H9 (cell line): ENCODE data around the gene SF3A1. TPM values are rescaled to one million over a fixed set of nuclear protein-coding genes. Genes with fewer than 3 reads are reported as not detected.

ENCODE experiments used
- DNase-seq: peaks from one replicate; pipeline ENCODE4 v3.0.0-alpha.2; 2017
- H2AFZ ChIP-seq: one replicate; pipeline ENCODE4 v1.6.1; 2013; ENCODE audit warnings: mild to moderate bottlenecking, low read length, control low read depth, moderate library complexity
- H2AK5ac ChIP-seq: 2 replicates; pipeline ENCODE4 v1.6.1; 2013; ENCODE audit warnings: low read length, control low read depth, mixed read lengths; ENCODE audit not compliant: insufficient read length
- H2BK120ac ChIP-seq: one replicate; pipeline ENCODE4 v1.6.1; 2013; ENCODE audit warnings: low read depth, mild to moderate bottlenecking, low read length, control low read depth, inconsistent platforms; ENCODE audit not compliant: poor library complexity, severe bottlenecking
- H2BK12ac ChIP-seq: 2 replicates; pipeline ENCODE4 v1.6.1; 2013; ENCODE audit warnings: low read length, control low read depth, mixed read lengths, low read depth; ENCODE audit not compliant: insufficient read length
- H2BK15ac ChIP-seq: 2 replicates; pipeline ENCODE4 v1.6.1; 2013; ENCODE audit warnings: low read depth, low read length, control low read depth
- H2BK20ac ChIP-seq: one replicate; pipeline ENCODE4 v1.6.1; 2013; ENCODE audit warnings: low read depth, mild to moderate bottlenecking, low read length, control low read depth, inconsistent platforms; ENCODE audit not compliant: poor library complexity, severe bottlenecking
- H2BK5ac ChIP-seq: 2 replicates; pipeline ENCODE4 v1.6.1; 2013; ENCODE audit warnings: low read length, control low read depth, mixed read lengths; ENCODE audit not compliant: insufficient read length
- H3K14ac ChIP-seq: 2 replicates; pipeline ENCODE4 v1.6.1; 2013; ENCODE audit warnings: low read length, control low read depth; ENCODE audit not compliant: insufficient read depth
- H3K18ac ChIP-seq: 2 replicates; pipeline ENCODE4 v1.6.1; 2013; ENCODE audit warnings: low read depth, mild to moderate bottlenecking, mixed read lengths, low read length, control low read depth; ENCODE audit not compliant: insufficient read length
- H3K23ac ChIP-seq: 2 replicates; pipeline ENCODE4 v1.6.1; 2013; ENCODE audit warnings: low read length, control low read depth, mixed read lengths, low read depth; ENCODE audit not compliant: insufficient read length
- H3K23me2 ChIP-seq: 2 replicates; pipeline ENCODE4 v1.6.1; 2013; ENCODE audit warnings: low read depth, mild to moderate bottlenecking, mixed read lengths, low read length, control low read depth; ENCODE audit not compliant: insufficient read length, poor library complexity, severe bottlenecking
- H3K27ac ChIP-seq: 2 replicates; pipeline ENCODE4 v1.5.1; 2013; ENCODE audit warnings: low read length, control low read depth, mixed read lengths, low read depth; ENCODE audit not compliant: insufficient read length
- H3K27me3 ChIP-seq: 2 replicates; pipeline ENCODE4 v1.6.1; 2013; ENCODE audit warnings: low read length, control low read depth, inconsistent platforms; ENCODE audit not compliant: insufficient read depth
- H3K4ac ChIP-seq: 2 replicates; pipeline ENCODE4 v1.6.1; 2013; ENCODE audit warnings: low read depth, mild to moderate bottlenecking, control low read depth, inconsistent platforms, low read length, moderate library complexity
- H3K4me1 ChIP-seq: 2 replicates; pipeline ENCODE4 v1.6.1; 2013; ENCODE audit warnings: low read length, control low read depth, inconsistent platforms; ENCODE audit not compliant: insufficient read depth
- H3K4me2 ChIP-seq: 2 replicates; pipeline ENCODE4 v1.6.1; 2013; ENCODE audit warnings: low read length, control low read depth, mixed read lengths; ENCODE audit not compliant: insufficient read length, insufficient read depth
- H3K56ac ChIP-seq: 2 replicates; pipeline ENCODE4 v1.6.1; 2013; ENCODE audit warnings: low read depth, mild to moderate bottlenecking, mixed read lengths, low read length, control low read depth; ENCODE audit not compliant: insufficient read length
- H3K79me1 ChIP-seq: 2 replicates; pipeline ENCODE4 v1.6.1; 2013; ENCODE audit warnings: low read depth, mild to moderate bottlenecking, moderate library complexity, low read length, control low read depth, inconsistent platforms; ENCODE audit not compliant: insufficient read depth, poor library complexity, severe bottlenecking
- H3K79me2 ChIP-seq: 2 replicates; pipeline ENCODE4 v1.6.1; 2013; ENCODE audit warnings: low read length, control low read depth, inconsistent platforms; ENCODE audit not compliant: insufficient read depth
- H3K9ac ChIP-seq: 2 replicates; pipeline ENCODE4 v1.6.1; 2013; ENCODE audit warnings: low read length, control low read depth, mixed read lengths; ENCODE audit not compliant: insufficient read length; ENCODE audit errors: extremely low read depth
- H3K9me3 ChIP-seq: one replicate; pipeline ENCODE4 v1.6.1; 2013; ENCODE audit warnings: low read depth, low read length, inconsistent platforms; ENCODE audit not compliant: control insufficient read depth
- H3T11ph ChIP-seq: one replicate; pipeline ENCODE4 v1.6.1; 2013; ENCODE audit warnings: mild to moderate bottlenecking, low read length, control low read depth, inconsistent platforms
- H4K20me1 ChIP-seq: one replicate; pipeline ENCODE4 v1.6.1; 2013; ENCODE audit not compliant: control insufficient read depth, insufficient read length, insufficient read depth
- H4K5ac ChIP-seq: 2 replicates; pipeline ENCODE4 v1.6.1; 2013; ENCODE audit warnings: low read depth, mild to moderate bottlenecking, mixed read lengths, low read length, control low read depth; ENCODE audit not compliant: insufficient read length
- H4K8ac ChIP-seq: replicated peaks from 2 replicates; pipeline ENCODE4 v1.6.1; 2013; ENCODE audit warnings: low read length, control low read depth, mixed read lengths, low read depth; ENCODE audit not compliant: insufficient read length
- H4K91ac ChIP-seq: 2 replicates; pipeline ENCODE4 v1.6.1; 2013; ENCODE audit warnings: low read depth, mild to moderate bottlenecking, moderate library complexity, mixed read lengths, low read length, control low read depth; ENCODE audit not compliant: insufficient read length
- H3K27ac Mint-ChIP-seq, 3 experiments: 2 replicates in 2 of 3; 3 replicates in 1 of 3; pipeline ENCODE4 v1.8.0; 2020 to 2021; ENCODE audit warnings: mixed read lengths in 3 of 3, mild to moderate bottlenecking in 1 of 3, moderate library complexity in 1 of 3
- H3K27me3 Mint-ChIP-seq: 2 replicates; pipeline ENCODE4 v1.8.0; 2021; ENCODE audit warnings: low read depth, mild to moderate bottlenecking, moderate library complexity, mixed read lengths
- H3K36me3 Mint-ChIP-seq, 3 experiments: 2 replicates in 2 of 3; 3 replicates in 1 of 3; pipeline ENCODE4 v1.8.0; 2020 to 2021; ENCODE audit warnings: low read depth in 3 of 3, mixed read lengths in 3 of 3; ENCODE audit not compliant: insufficient read depth in 1 of 3
- H3K4me1 Mint-ChIP-seq, 2 experiments: 2 replicates each; pipeline ENCODE4 v1.8.0; 2020; ENCODE audit warnings: mixed read lengths in 2 of 2
- H3K4me3 Mint-ChIP-seq, 2 experiments: 2 replicates in 1 of 2; 3 replicates in 1 of 2; pipeline ENCODE4 v1.8.0; 2020 to 2021; ENCODE audit warnings: mild to moderate bottlenecking in 2 of 2, mixed read lengths in 2 of 2, moderate library complexity in 1 of 2
- H3K9me3 Mint-ChIP-seq, 2 experiments: 2 replicates in 1 of 2; 3 replicates in 1 of 2; pipeline ENCODE4 v1.8.0; 2020; ENCODE audit warnings: mild to moderate bottlenecking in 2 of 2, mixed read lengths in 2 of 2, moderate library complexity in 1 of 2
- WGBS: extraction: QIAGEN DNeasy Blood & Tissue Kit; methylation state at CpG from one replicate; pipeline ENCODE4 v1.1.7; 2013; ENCODE audit warnings: missing lambda C conversion rate, low lambda C conversion rate, mixed read lengths; ENCODE audit not compliant: insufficient read length; ENCODE audit errors: extremely low coverage; 5-methylcytosine and 5-hydroxymethylcytosine counted together
- total RNA-seq: library from RNA; stranded (reverse); gene quantifications from 2 replicates; pipeline ENCODE4 v1.2.1, GENCODE V29; 2021
- TF ChIP-seq, protein P1 (sequence below): fragments of 200-600 bp; sonication (generic); conservative IDR thresholded peaks from 3 replicates; pipeline ENCODE4 v1.8.0; 2021; ENCODE audit warnings: antibody characterized with exemption, mild to moderate bottlenecking

SF3A1 gene
- total RNA-seq, 1 experiment from 2014 or later, result 225 TPM

DNA sequence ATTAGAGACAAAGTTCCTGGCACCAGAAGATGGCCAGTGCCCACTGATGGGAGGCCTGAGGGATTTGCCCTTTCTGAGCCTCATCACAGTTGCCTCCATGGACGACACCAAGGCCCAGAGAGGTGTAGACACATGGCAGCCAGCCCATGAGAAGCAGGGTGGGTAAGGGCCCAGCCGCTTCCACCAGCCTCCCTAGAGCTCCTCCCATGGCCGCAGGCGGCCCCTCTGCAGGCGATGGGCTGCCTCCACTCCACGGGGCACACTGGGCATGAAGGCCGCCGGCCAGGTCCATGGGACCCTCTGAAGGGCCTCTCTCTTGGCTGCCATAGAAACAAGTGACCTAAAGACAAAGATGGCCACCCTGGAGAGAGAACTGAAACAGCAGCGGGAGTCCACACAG, 14.6 kb upstream of the SF3A1 start:
- Histone ChIP-seq H3K9me3 (no peaks in the 10 kb centered on the region), H3K79me1 (no peaks in the 10 kb centered on the region), H3K27me3 (no peaks in the 10 kb centered on the region), H3K23ac (no peak overlapping the region), H2BK120ac (no peak overlapping the region), H4K8ac (no peak overlapping the region), H4K91ac (no peak overlapping the region), H3K4me2 (no peak overlapping the region), H2BK12ac (no peak overlapping the region), H3K4ac (no peak overlapping the region), H3K27ac (no peak overlapping the region), H3T11ph (no peak overlapping the region), H3K79me2 (no peaks in the 10 kb centered on the region), H2AK5ac (no peak overlapping the region), H4K20me1 (no peaks in the 10 kb centered on the region), H3K18ac (no peak overlapping the region), H2BK20ac (no peak overlapping the region), H4K5ac (no peak overlapping the region), H3K9ac (no peak overlapping the region), H2AFZ (no peak overlapping the region), H3K4me1 (no peaks in the 10 kb centered on the region), H2BK5ac (no peak overlapping the region), H3K14ac (no peak overlapping the region), H2BK15ac (no peak overlapping the region), H3K56ac (no peak overlapping the region), H3K23me2 (no peaks in the 10 kb centered on the region)
- Mint-ChIP-seq H3K36me3 (peaks cover 3 to 9% (median 7%) of the 10 kb centered on the region in 3 experiments; a peak in 4 of 7 replicates), H3K27ac (no peak overlapping the region), H3K4me3 (no peak overlapping the region), H3K9me3 (no peaks in the 10 kb centered on the region), H3K27me3 (no peaks in the 10 kb centered on the region; the same call in none of the 2 replicates), H3K4me1 (peaks cover 6% of the 10 kb centered on the region in 2 experiments; a peak in 1 of 4 replicates)
- no peak for DNase-seq
- TF ChIP-seq, protein P1, sequence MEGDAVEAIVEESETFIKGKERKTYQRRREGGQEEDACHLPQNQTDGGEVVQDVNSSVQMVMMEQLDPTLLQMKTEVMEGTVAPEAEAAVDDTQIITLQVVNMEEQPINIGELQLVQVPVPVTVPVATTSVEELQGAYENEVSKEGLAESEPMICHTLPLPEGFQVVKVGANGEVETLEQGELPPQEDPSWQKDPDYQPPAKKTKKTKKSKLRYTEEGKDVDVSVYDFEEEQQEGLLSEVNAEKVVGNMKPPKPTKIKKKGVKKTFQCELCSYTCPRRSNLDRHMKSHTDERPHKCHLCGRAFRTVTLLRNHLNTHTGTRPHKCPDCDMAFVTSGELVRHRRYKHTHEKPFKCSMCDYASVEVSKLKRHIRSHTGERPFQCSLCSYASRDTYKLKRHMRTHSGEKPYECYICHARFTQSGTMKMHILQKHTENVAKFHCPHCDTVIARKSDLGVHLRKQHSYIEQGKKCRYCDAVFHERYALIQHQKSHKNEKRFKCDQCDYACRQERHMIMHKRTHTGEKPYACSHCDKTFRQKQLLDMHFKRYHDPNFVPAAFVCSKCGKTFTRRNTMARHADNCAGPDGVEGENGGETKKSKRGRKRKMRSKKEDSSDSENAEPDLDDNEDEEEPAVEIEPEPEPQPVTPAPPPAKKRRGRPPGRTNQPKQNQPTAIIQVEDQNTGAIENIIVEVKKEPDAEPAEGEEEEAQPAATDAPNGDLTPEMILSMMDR, result no peak
- WGBS, result no CpG with 5 or more reads among the region's 9 CpGs
